GM08714 (cell line): ENCODE measurements around the gene RALGAPA2.

Source experiments
- H3K4me3 ChIP-seq: fragments of 200-500 bp; sonication (Bioruptor generic); 2 replicates; pipeline ENCODE4 v1.5.1; 2014; ENCODE audit warnings: mild to moderate bottlenecking, low read length, inconsistent platforms
- ZNF274 ChIP-seq: IDR thresholded peaks from 2 replicates; pipeline ENCODE4 v1.6.1; 2012; ENCODE audit warnings: mild to moderate bottlenecking, low read depth, low read length

RALGAPA2 gene

DNA sequence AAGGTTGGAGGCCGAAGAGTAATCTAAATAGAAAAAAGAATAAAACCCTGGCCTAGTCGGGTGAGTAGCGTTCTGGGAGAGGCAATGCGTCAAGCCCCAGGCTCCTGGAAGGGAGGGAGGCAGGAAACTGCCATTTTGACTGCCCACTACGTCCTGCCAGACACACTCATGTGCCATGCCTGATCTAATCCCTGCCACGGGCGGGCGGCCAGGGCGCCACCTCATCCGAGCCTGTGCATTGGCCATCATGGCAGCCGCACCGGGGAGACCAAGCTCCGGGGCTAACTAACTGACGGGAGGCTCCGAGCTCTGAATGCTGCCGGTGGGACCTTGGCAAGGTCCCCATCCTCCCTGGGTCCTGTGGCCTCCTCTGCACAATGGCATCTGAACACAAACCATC lies 275.8 kb downstream of the RALGAPA2 start:
- no peak overlapping the region for H3K4me3 ChIP-seq
- TF ChIP-seq ZNF274, result no peak

- H3K4me3 ChIP-seq, result no peak overlapping the region
- no peak for TF ChIP-seq ZNF274
Measured at GRCh38 chr20:20435453-20435852, 277.0 kb downstream of the RALGAPA2 start.

DNA sequence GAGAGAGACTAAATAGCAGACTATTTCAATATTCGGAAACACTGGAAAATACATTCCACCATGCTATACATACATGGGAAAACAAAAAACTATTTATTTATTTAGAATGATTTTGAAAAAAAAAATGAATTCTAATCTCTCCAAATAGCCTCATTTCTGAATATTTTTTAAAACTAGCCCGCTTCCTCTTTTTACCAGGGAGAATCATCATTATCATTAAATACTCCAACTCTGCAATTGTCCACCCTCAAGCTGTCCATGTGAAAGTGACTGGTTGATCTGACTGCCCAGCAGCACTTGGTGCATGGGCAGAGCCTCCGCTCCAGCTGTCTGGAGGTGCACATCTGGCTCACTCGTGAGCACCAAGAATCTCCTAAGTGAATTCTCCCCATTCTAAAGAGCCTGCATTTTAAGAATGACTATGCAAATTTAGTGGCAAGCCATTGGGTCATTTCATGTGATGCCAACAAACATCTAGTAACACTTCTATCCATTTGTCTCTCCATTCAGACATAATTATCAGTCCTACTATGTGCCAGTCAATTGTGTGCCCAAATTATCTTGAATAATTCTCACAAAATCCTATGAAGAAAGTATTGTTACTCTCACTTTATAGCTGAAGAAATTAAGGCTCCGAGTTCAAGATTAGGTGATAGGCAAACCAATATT lies 279.7 kb downstream of the RALGAPA2 start:
- no peak overlapping the region for H3K4me3 ChIP-seq
- no peak for TF ChIP-seq ZNF274

GRCh38 chr20:20430066-20430465 lies 282.4 kb downstream of the RALGAPA2 start:
- H3K4me3 ChIP-seq, result no peak overlapping the region
- no peak for TF ChIP-seq ZNF274

GRCh38 chr20:20428067-20428466 lies 284.4 kb downstream of the RALGAPA2 start:
- H3K4me3 ChIP-seq, result no peak overlapping the region
- no peak for TF ChIP-seq ZNF274

GRCh38 chr20:20427227-20427864 lies 285.1 kb downstream of the RALGAPA2 start:
- no peak for TF ChIP-seq ZNF274

DNA sequence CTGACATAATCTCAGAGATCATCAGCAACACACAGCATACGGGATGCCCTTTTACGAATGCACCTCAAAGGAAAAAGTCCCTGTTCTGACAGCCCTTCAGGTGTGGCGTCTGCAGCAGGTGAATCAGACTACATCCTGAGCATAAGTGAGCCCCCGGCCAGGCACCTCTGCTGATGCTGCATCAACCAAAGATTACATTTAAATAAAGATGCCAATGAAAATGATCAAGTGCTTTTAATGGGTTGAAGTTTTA lies 285.9 kb downstream of the RALGAPA2 start:
- no peak for TF ChIP-seq ZNF274

More at GRCh38 chr20:20427227-20427864, 285.1 kb downstream of the RALGAPA2 start:
- H3K4me3 ChIP-seq, result no peak overlapping the region

DNA sequence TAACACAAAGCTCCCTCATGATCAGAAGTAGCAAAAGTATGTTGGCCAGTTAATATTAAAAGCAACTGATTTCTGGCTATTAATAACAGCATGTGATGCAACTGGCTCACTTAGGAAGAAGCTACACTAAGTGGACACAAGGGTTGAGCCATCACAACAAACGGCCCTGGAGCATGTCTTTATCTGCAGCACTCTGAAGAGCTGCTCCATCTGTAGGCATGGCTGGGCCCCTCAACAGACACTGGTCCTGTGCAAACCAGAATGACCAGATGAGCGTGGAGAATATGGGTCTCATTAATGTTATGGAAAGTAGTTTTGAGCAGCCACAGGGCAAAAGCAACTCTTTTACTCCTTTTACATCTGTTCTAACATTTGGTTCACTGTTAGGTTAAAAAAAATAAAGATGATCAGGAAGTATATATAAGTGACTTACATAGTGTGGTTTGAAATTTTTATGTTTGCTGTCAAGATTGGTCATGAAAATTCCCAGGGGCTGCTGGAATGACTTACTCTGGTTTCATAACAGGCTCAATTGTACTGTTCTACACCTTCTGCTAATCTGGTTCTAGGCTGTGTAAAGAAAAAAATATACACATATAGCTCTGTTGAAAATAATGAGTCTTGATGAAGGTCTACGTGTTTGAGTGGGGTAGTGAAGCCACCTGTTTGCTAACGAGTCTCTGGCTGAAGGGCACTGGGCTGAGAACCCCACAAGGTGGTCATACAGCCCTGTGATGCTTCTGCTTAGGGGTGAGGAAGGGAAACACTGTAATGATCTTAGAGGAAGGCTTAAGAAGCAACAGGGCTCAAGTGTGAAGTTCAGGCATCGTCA lies 286.4 kb downstream of the RALGAPA2 start:
- no peak for TF ChIP-seq ZNF274

More for the DNA sequence above, 285.9 kb downstream of the RALGAPA2 start:
- no peak overlapping the region for H3K4me3 ChIP-seq

GRCh38 chr20:20423117-20423516 lies 289.3 kb downstream of the RALGAPA2 start:
- no peak for TF ChIP-seq ZNF274
- no peak overlapping the region for H3K4me3 ChIP-seq

More for the DNA sequence above, 286.4 kb downstream of the RALGAPA2 start:
- no peak overlapping the region for H3K4me3 ChIP-seq

DNA sequence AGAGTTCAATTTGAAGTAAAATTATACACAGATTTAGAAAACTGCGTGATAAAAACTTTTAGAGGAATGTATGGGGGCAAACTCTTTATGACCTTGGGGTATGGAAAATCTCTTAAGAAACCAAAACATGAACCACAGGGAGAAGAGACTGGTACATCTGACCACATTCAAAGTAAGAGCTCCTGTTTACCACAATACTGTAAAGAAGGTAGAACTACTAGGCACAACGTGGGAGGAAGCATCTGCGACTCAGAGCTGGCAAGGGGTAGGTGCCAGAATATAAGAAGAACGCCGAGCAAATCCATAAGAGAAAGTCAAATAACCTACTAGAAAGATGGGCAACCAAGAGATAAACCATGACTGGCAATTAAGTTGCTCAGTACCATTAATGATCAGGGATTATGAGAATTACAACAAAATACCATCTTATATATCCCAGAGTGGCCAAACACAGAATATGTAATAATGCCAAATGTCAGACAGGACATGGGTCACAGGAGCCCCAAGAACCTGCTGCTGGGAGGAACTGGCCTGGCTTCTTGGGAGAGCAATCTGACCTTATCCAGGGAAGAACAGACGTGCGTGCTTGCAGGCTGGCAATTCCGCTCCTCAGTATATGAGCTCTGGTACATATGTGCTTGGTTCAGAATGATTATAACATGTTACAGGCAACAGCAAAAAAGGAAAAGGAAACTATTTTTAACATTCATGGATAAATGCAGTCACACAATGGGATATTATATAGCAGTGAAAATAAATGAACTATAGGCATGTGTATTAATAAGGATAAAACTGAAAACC lies 294.4 kb downstream of the RALGAPA2 start:
- H3K4me3 ChIP-seq, result no peak overlapping the region
- TF ChIP-seq ZNF274, result no peak

DNA sequence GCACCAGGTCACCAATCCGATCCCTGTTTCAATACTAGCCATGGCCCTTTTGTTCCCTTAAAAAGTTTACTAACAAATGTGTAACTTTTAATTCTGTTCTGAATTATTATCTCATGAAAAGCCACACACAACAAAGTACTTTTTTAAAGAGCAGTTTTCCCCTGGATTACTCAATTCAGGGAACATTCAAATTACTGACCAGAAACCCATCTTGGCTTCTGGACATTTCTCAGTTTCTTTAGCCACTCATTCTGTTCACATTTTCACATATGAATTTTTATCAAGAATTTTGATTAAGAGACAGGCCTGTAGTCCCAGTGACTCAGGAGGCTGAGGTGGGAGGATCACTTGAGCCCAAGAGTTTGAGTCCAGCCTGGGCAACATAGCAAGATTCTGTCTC lies 297.1 kb downstream of the RALGAPA2 start:
- no peak for TF ChIP-seq ZNF274

DNA sequence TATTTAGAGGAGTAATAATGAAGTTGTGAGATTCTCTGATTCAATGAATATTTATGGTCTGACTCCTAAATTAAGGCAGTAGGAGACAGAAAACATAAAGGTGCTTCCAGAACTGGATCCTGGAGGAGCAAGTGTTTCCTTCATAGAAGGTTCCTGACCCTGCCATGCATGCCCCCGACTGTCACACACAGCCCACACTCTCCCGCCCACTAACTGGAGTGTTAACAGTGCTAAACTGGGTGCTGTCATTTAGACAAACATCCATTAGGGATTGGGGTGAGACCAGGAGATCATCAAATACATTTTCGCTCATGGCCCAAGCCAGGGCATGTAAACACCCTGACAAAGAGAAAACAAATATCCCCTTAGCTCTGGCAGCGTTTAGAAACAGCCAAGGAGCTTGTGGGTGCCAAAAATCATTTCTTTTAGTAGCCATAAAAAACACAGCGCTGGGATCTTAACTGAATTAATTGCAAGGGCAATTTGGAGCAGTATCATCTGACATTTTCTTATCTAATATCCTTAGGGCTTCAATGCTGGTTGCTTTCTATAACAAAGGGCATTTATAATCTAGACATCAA lies 297.7 kb downstream of the RALGAPA2 start:
- no peak for TF ChIP-seq ZNF274

More for the DNA sequence above, 297.1 kb downstream of the RALGAPA2 start:
- H3K4me3 ChIP-seq, result no peak overlapping the region

DNA sequence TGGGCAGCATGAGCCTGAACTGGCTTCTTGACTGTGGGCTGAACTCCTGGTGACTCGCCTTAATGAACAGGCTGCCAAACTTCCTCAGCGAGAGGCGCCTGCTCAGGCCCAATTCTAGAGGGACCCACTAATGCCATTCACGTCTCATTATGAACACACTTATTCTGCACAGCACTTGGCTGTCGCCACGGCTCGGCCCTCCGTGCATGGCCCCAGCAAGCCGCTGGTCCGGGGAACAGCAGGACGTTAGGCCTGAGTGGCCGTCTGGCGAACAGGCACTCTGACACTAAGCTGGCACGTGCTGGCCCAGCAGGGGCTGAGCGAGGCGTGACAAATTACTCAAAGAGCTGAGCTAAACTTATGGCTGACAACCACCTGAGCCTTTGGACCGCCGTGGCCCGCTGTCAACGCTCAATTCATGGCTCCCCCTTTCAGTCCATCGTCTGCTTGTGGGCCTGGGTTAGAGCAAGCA lies 298.6 kb downstream of the RALGAPA2 start:
- TF ChIP-seq ZNF274, result no peak
- no peak overlapping the region for H3K4me3 ChIP-seq

More for the DNA sequence above, 297.7 kb downstream of the RALGAPA2 start:
- no peak overlapping the region for H3K4me3 ChIP-seq

DNA sequence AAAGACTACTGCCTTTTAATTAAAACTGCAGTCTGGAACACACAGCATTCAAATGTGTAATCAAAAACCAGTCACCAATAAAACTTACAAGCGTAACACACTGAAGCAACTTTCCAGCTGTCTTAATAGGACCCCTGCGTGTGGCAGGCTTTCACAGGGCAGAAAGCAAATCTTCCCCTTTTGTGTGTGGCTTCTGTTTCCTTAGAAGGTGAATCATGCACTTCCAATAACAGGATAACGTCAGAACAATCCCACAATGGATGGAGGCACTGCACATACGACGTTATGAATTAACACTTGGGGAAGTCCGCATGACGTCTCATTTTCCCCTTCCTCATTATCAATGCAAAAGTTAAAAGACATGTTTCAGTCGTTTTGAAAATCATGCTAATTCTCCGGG lies 299.7 kb downstream of the RALGAPA2 start:
- TF ChIP-seq ZNF274, result no peak
- H3K4me3 ChIP-seq, result no peak overlapping the region
